TTC549 (cell line): ENCODE data around the gene PPM1F.
"Not testable (repeated sequence)": the region's sequence is repeated elsewhere in the genome, so short reads cannot be mapped to it uniquely, and the experiment has no call there.

Experiments
- FAIRE-seq: peaks from 2 replicates; lab custom pipeline; 2012; peaks lifted over from hg19 to GRCh38; lab: Jason Lieb, UNC

Gene PPM1F

GRCh38 chr22:21919526-21920307 is 32.9 kb downstream of the PPM1F start:
- FAIRE-seq, result no peak

- FAIRE-seq, result no peak
These were observed 34.0 kb downstream of the PPM1F start for GRCh38 chr22:21918466-21919185.

- FAIRE-seq, result no peak
These were observed 34.7 kb downstream of the PPM1F start for GRCh38 chr22:21917959-21918261.

GRCh38 chr22:21917181-21917958 is 35.3 kb downstream of the PPM1F start:
- FAIRE-seq, result no peak

- no peak for FAIRE-seq
These were observed 36.2 kb downstream of the PPM1F start for GRCh38 chr22:21916309-21916918.

GRCh38 chr22:21915624-21916308 is 36.9 kb downstream of the PPM1F start:
- no peak for FAIRE-seq

GRCh38 chr22:21914033-21914642 is 38.5 kb downstream of the PPM1F start:
- FAIRE-seq, result not testable (repeated sequence)

- not testable (repeated sequence) for FAIRE-seq
These were observed 42.3 kb downstream of the PPM1F start for GRCh38 chr22:21910367-21910766.

- FAIRE-seq, result no peak
These were observed 42.8 kb downstream of the PPM1F start for GRCh38 chr22:21909871-21910270.

- no peak for FAIRE-seq
These were observed 44.8 kb downstream of the PPM1F start for GRCh38 chr22:21907638-21908522.

GRCh38 chr22:21905234-21905633 is 47.4 kb downstream of the PPM1F start:
- FAIRE-seq, result not testable (repeated sequence)

GRCh38 chr22:21904250-21904789 is 48.3 kb downstream of the PPM1F start:
- no peak for FAIRE-seq

GRCh38 chr22:21903283-21903682 is 49.4 kb downstream of the PPM1F start:
- FAIRE-seq, result no peak

- FAIRE-seq, result no peak
These were observed 50.2 kb downstream of the PPM1F start for GRCh38 chr22:21902296-21903087.

GRCh38 chr22:21898354-21898896 is 54.2 kb downstream of the PPM1F start:
- no peak for FAIRE-seq

GRCh38 chr22:21896951-21897513 is 55.6 kb downstream of the PPM1F start:
- FAIRE-seq, result no peak

GRCh38 chr22:21896275-21896674 is 56.4 kb downstream of the PPM1F start:
- not testable (repeated sequence) for FAIRE-seq

- no peak for FAIRE-seq
These were observed 57.8 kb downstream of the PPM1F start for GRCh38 chr22:21894799-21895198.
